ENCODE results near the gene PDZD2.

The PDZD2 gene

DNA sequence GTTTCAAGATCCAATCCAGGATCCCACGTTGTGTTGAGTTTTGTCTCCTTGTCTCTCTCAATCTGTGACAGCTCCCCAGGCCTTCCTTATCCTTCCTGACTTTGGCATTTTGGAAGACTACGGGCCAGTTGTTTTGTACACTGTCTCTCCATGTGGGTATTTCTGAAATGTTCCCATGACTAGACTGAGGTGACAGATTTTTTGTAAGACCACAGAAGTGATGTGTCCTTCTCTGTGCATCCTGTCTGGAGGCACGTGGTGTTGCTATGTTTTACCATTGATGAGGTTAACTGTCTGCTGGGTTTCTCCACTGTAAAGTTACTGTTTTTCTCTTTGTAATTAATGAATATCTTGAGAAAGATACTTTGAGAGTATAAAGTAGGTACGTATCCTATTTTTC lies 15.7 kb upstream of the PDZD2 start:
- Mint-ChIP-seq H3K36me3 (no peaks in the 10 kb centered on the region), H3K27me3 (peaks cover 19 to 21% of the 10 kb centered on the region in 2 donors), H3K27ac (no peak overlapping the region), H3K4me1 (peaks cover 0 to 2% of the 10 kb centered on the region in 2 donors), H3K9me3 (peaks cover 0 to 2% of the 10 kb centered on the region in 2 donors), H3K4me3 (no peak overlapping the region)
- no peak for ATAC-seq (replicated peaks)
- DNase-seq: no peak

- Mint-ChIP-seq H3K36me3 (no peaks in the 10 kb centered on the region), H3K4me1 (no peaks in the 10 kb centered on the region), H3K4me3 (no peak overlapping the region), H3K27me3 (peaks cover 2 to 5% of the 10 kb centered on the region in 2 donors), H3K27ac (no peak overlapping the region), H3K9me3 (peaks cover 0 to 2% of the 10 kb centered on the region in 2 donors)
- no peak for ATAC-seq (replicated peaks)
- DNase-seq: no peak
Observed at GRCh38 chr5:31625394-31625793, 13.5 kb upstream of the PDZD2 start.

DNA sequence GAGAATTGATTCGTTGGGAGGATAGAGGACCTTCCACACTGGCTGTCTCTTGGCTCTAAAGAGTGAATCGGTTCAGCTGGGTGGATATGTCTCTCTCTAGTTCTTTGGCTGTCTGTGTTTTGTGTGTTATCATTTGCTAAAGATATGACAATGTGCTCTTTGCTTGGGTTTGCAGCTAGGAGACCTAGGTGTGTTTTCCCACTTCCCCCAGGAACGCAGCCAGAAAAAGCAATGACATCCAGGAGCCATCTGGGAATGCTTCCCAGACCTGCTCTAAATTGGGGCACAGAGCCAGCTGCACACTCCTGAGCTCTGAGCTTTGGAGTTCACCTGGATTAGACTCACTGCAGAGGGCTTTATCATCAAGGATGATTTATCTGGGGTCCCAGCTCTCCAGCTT lies 12.8 kb upstream of the PDZD2 start:
- Mint-ChIP-seq H3K36me3 (no peaks in the 10 kb centered on the region), H3K27me3 (peaks cover 4 to 5% of the 10 kb centered on the region in 2 donors), H3K9me3 (peaks cover 0 to 2% of the 10 kb centered on the region in 2 donors), H3K4me1 (no peaks in the 10 kb centered on the region), H3K27ac (no peak overlapping the region), H3K4me3 (no peak overlapping the region)
- DNase-seq (no peak), ATAC-seq (replicated peaks) (no peak)

DNA sequence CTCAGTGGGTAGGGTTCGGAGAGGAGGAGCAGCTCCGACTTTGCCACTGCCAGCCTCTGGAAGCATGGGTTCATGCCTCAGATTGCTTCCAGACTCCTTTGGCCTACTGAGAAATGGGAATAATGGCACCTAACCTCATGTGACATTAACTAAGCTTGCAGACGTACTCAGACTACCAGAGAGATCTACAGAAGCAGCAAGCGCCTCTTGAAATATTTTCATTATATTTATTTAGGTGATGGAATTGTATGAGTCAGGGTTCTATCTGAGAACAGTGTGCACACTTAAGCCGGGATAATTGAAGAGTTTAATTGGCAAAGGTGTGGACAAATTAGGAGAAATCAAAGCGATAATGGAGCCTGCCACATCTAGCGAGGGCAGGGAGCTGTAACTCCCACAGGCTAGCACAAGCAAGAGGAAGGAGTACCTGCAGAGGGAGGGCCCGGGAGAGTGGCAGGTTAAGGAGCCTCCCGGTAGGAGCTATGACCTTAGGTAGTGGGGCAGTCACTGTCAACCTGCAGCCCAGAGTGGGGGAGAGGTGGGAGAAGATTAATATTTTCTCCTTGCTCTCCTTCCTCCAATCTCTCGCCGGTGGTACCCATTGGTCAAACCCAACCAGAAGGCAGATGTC lies 12.2 kb upstream of the PDZD2 start:
- DNase-seq (no peak), ATAC-seq (replicated peaks) (no peak)
- H3K27ac Mint-ChIP-seq: no peak overlapping the region
- H3K4me3 Mint-ChIP-seq: no peak overlapping the region
- peaks cover 0 to 2% of the 10 kb centered on the region in 2 donors for H3K9me3 Mint-ChIP-seq
- no peaks in the 10 kb centered on the region for H3K4me1 Mint-ChIP-seq
- peaks cover 4 to 5% of the 10 kb centered on the region in 2 donors for H3K27me3 Mint-ChIP-seq
- H3K36me3 Mint-ChIP-seq: no peaks in the 10 kb centered on the region

DNA sequence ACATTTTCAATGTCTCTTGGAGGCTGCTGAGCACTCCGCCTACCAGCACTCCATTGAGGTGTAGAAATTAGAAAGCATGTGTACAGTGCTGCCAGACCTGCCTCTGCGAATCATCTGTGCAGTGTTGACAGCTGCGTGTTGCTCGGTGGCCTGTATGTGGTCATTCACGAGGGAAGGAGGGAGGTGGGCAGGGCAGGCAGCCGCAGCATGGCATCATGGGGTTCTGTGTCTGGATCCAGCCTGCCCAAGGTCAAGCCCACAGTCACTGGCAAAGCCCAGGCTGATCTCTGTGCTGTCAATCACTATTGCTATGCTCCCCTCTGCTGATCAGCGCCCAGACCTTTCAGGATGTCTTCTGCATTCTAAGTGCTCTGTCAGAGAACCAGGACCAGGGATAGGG lies 8.0 kb upstream of the PDZD2 start:
- Mint-ChIP-seq H3K27ac (no peak overlapping the region), H3K9me3 (no peaks in the 10 kb centered on the region), H3K4me3 (no peak overlapping the region), H3K4me1 (no peaks in the 10 kb centered on the region), H3K27me3 (peaks cover 3 to 13% of the 10 kb centered on the region in 2 donors), H3K36me3 (no peaks in the 10 kb centered on the region)
- no peak for DNase-seq
- no peak for ATAC-seq (replicated peaks)

DNA sequence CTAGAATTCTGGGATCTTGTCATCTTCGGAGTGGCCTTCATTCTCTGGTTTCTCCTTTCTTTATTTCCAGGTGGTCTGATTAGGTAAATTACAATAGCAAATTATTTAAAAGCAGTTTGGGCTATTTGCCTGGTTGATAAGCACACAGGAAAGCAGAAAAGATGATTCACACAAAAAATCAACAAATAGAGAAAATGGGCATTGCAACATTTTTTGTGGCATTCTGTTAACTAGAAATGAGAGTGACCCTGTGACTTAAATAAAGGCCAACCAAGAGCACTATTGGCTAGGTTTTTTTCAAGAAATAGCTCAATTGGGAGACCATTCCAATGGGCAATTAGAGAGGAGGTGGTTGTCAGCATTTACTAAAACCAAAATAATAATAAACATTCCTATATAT lies 6.5 kb upstream of the PDZD2 start:
- no peak overlapping the region for H3K27ac Mint-ChIP-seq
- H3K9me3 Mint-ChIP-seq: no peaks in the 10 kb centered on the region
- ATAC-seq (replicated peaks): no peak
- peaks cover 0 to 3% of the 10 kb centered on the region in 2 donors for H3K4me1 Mint-ChIP-seq
- no peak for DNase-seq
- H3K36me3 Mint-ChIP-seq: no peaks in the 10 kb centered on the region
- H3K4me3 Mint-ChIP-seq: no peak overlapping the region
- peaks cover 12 to 17% of the 10 kb centered on the region in 2 donors for H3K27me3 Mint-ChIP-seq

DNA sequence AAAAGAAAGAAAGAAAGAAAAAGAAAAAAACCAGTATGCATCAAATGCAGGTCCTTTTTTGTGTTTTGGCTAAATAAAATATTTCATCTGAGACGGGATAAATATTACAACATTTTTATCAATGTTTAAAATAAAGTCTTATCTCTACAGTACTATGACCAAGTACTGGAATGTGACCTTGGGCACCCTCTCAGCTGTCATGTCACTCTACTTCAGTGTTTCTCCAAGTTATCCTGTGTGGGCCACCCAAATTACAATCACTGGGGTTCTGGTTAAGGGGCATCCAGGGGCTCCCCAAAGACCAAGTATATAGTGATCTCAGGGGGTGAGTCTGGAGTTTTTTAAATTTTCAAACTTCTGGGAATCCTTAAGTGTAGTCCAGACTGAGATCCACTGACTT lies 3.5 kb upstream of the PDZD2 start:
- H3K4me3 Mint-ChIP-seq: no peak overlapping the region
- H3K9me3 Mint-ChIP-seq: no peaks in the 10 kb centered on the region
- H3K27me3 Mint-ChIP-seq: peaks cover 20 to 24% of the 10 kb centered on the region in 2 donors
- DNase-seq (no peak), ATAC-seq (replicated peaks) (no peak)
- H3K4me1 Mint-ChIP-seq: peaks cover 12% of the 10 kb centered on the region in 2 donors
- no peak overlapping the region for H3K27ac Mint-ChIP-seq
- H3K36me3 Mint-ChIP-seq: no peaks in the 10 kb centered on the region

DNA sequence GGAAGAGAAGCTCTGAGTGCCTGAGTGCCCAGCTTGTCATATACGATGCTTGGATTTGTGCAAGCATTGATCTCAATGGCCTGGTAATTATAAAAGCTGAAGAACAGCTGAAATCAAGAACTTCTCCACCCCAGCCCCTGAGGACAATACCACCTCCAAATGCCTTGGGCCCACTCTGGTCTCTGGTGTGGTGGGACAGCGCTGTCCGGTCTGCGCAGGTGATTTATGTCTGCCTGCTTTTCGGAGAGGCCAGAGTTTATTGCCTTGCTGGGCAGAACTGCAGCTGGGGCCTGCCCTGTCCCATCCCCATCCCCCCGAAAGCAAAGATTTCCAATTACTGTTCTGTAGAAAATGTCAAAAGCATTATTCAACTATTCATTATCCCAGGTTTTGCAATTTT lies 1.1 kb upstream of the PDZD2 start:
- peak overlapping the region in 1 of 2 donors; percentile 83 for H3K4me3 Mint-ChIP-seq
- no peaks in the 10 kb centered on the region for H3K36me3 Mint-ChIP-seq
- no peak overlapping the region for H3K27ac Mint-ChIP-seq
- ATAC-seq (replicated peaks) (no peak), DNase-seq (no peak)
- peaks cover 12% of the 10 kb centered on the region in 2 donors for H3K4me1 Mint-ChIP-seq
- no peaks in the 10 kb centered on the region for H3K9me3 Mint-ChIP-seq
- peaks cover 20 to 23% of the 10 kb centered on the region in 2 donors for H3K27me3 Mint-ChIP-seq

- peak overlapping the region; percentile 83 for H3K4me3 Mint-ChIP-seq
- H3K9me3 Mint-ChIP-seq: no peaks in the 10 kb centered on the region
- peaks cover 20% of the 10 kb centered on the region in 2 donors for H3K27me3 Mint-ChIP-seq
- no peaks in the 10 kb centered on the region for H3K36me3 Mint-ChIP-seq
- ATAC-seq (replicated peaks) (peak; percentile 33 to 41), DNase-seq (no peak)
- H3K4me1 Mint-ChIP-seq: peaks cover 12% of the 10 kb centered on the region in 2 donors
- peak overlapping the region; percentile 78 for H3K27ac Mint-ChIP-seq
Observed at GRCh38 chr5:31638345-31638744, 586 bp upstream of the PDZD2 start.

DNA sequence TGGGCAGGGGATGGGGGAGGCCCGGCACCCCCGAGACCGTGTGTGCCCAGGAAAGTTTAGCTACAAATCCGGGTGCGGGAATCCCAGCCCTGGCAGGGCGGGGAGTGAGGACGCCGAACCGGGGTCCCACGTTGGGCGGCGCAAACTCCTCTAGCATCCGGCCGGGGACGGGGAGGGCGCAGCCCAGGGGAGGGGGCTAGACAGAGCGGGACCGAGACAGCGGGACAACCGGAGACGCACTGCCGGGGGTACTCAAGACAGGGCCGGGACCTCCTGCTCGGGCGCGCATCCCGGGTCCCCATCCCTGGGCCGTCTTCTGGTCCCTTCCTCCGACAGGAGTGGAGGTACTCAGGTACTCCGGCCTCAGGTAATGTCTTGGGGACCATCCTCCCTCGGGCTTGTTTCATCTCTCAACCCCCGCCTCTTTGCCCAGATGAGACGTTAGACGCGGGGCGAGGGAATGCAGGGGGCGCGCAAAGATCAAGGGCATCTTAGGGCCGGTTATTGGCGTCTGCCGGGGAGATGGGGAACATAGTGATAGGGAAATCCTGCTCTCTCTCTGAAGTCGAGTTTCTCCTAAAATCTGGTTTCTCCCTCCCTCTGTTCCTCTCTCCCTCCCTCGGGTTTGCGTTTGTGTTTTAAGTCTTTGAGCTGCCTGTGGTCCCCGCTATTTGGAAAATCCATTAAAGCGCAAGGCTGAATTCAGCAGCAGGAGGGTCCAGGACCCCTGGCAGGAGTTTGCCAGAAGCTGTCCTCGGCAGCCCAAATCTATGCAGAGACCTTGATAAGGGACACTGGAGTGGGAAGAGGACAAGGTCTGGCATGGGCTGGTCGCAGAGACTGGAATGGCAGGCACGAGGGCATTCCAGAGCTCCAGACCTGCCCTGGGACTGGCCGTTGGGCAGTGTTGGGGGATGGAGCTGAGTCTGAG lies 815 bp downstream of the PDZD2 start:
- DNase-seq: no peak
- Mint-ChIP-seq H3K27me3 (peaks cover 20% of the 10 kb centered on the region in 2 donors), H3K27ac (no peak overlapping the region), H3K9me3 (no peaks in the 10 kb centered on the region), H3K4me1 (peaks cover 12% of the 10 kb centered on the region in 2 donors), H3K36me3 (no peaks in the 10 kb centered on the region), H3K4me3 (peak overlapping the region; percentile 35 to 49)
- ATAC-seq (replicated peaks): peak in 1 of 2 donors; percentile 1

GRCh38 chr5:31640573-31640972 lies 1.6 kb downstream of the PDZD2 start:
- H3K36me3 Mint-ChIP-seq: no peaks in the 10 kb centered on the region
- no peak overlapping the region for H3K27ac Mint-ChIP-seq
- ATAC-seq (replicated peaks): no peak
- DNase-seq: no peak
- H3K9me3 Mint-ChIP-seq: no peaks in the 10 kb centered on the region
- peaks cover 12% of the 10 kb centered on the region in 2 donors for H3K4me1 Mint-ChIP-seq
- peaks cover 20 to 21% of the 10 kb centered on the region in 2 donors for H3K27me3 Mint-ChIP-seq
- no peak overlapping the region for H3K4me3 Mint-ChIP-seq

GRCh38 chr5:31641059-31641458 lies 2.1 kb downstream of the PDZD2 start:
- no peaks in the 10 kb centered on the region for H3K9me3 Mint-ChIP-seq
- peaks cover 16 to 21% of the 10 kb centered on the region in 2 donors for H3K27me3 Mint-ChIP-seq
- no peak overlapping the region for H3K27ac Mint-ChIP-seq
- H3K4me3 Mint-ChIP-seq: no peak overlapping the region
- H3K36me3 Mint-ChIP-seq: no peaks in the 10 kb centered on the region
- ATAC-seq (replicated peaks) (no peak), DNase-seq (no peak)
- peaks cover 12% of the 10 kb centered on the region in 2 donors for H3K4me1 Mint-ChIP-seq

GRCh38 chr5:31641575-31641974 lies 2.6 kb downstream of the PDZD2 start:
- no peaks in the 10 kb centered on the region for H3K36me3 Mint-ChIP-seq
- H3K27me3 Mint-ChIP-seq: peaks cover 13 to 21% of the 10 kb centered on the region in 2 donors
- no peaks in the 10 kb centered on the region for H3K9me3 Mint-ChIP-seq
- H3K27ac Mint-ChIP-seq: no peak overlapping the region
- H3K4me1 Mint-ChIP-seq: peaks cover 12% of the 10 kb centered on the region in 2 donors
- DNase-seq (no peak), ATAC-seq (replicated peaks) (no peak)
- no peak overlapping the region for H3K4me3 Mint-ChIP-seq

GRCh38 chr5:31645420-31646081 lies 6.6 kb downstream of the PDZD2 start:
- Mint-ChIP-seq H3K4me3 (no peak overlapping the region), H3K27me3 (peaks cover 7 to 8% of the 10 kb centered on the region in 2 donors), H3K36me3 (no peaks in the 10 kb centered on the region), H3K4me1 (no peaks in the 10 kb centered on the region), H3K9me3 (no peaks in the 10 kb centered on the region), H3K27ac (no peak overlapping the region)
- ATAC-seq (replicated peaks): peak in 1 of 2 donors; percentile 21
- no peak for DNase-seq

Measured in stimulated activated naive B cell treated with anti-CD40 and anti-IgM and Interleukin-4, amounts not matched to agents 10 μg/mL and 1 μg/mL and 100 μg/mL, for 72 hours (primary cell).